ENCODE data around the gene SGCB.

SGCB gene

GRCh38 chr4:52037689-52038102, 403 bp downstream of the SGCB start:
- Histone ChIP-seq H3K9me3 (no peaks in the 10 kb centered on the region), H3K36me3 (no peaks in the 10 kb centered on the region), H3K27ac (no peak overlapping the region), H3K4me1 (ENCODE audit: control insufficient read depth in 1 of 2, insufficient read depth in 1 of 2, low read depth in 1 of 2, low read length in 1 of 2) (no peaks in the 10 kb centered on the region), H3K4me3 (ENCODE audit: low read depth in 1 of 2, low read length in 1 of 2) (no peak overlapping the region), H3K27me3 (peaks cover 90% of the 10 kb centered on the region)
- TF ChIP-seq CTCF (IDR thresholded peaks at IDR 0.05): no peak

GRCh38 chr4:52036886-52037530, 1.1 kb downstream of the SGCB start:
- no peaks in the 10 kb centered on the region for H3K36me3 ChIP-seq
- no peaks in the 10 kb centered on the region for H3K9me3 ChIP-seq
- H3K4me1 ChIP-seq (ENCODE audit: control insufficient read depth in 1 of 2, insufficient read depth in 1 of 2, low read depth in 1 of 2, low read length in 1 of 2): no peaks in the 10 kb centered on the region
- peaks cover 83% of the 10 kb centered on the region for H3K27me3 ChIP-seq
- no peak overlapping the region for H3K4me3 ChIP-seq (ENCODE audit: low read depth in 1 of 2, low read length in 1 of 2)
- no peak for TF ChIP-seq CTCF (IDR thresholded peaks at IDR 0.05)
- no peak overlapping the region for H3K27ac ChIP-seq

GRCh38 chr4:52035190-52035589, 2.9 kb downstream of the SGCB start:
- no peak overlapping the region for H3K4me3 ChIP-seq (ENCODE audit: low read depth in 1 of 2, low read length in 1 of 2)
- no peaks in the 10 kb centered on the region for H3K4me1 ChIP-seq (ENCODE audit: control insufficient read depth in 1 of 2, insufficient read depth in 1 of 2, low read depth in 1 of 2, low read length in 1 of 2)
- no peaks in the 10 kb centered on the region for H3K9me3 ChIP-seq
- H3K27ac ChIP-seq: no peak overlapping the region
- peaks cover 65% of the 10 kb centered on the region for H3K27me3 ChIP-seq
- TF ChIP-seq CTCF (IDR thresholded peaks at IDR 0.05): no peak
- no peaks in the 10 kb centered on the region for H3K36me3 ChIP-seq

GRCh38 chr4:52032005-52032404, 6.1 kb downstream of the SGCB start:
- Histone ChIP-seq H3K4me1 (ENCODE audit: control insufficient read depth in 1 of 2, insufficient read depth in 1 of 2, low read depth in 1 of 2, low read length in 1 of 2) (no peaks in the 10 kb centered on the region), H3K4me3 (ENCODE audit: low read depth in 1 of 2, low read length in 1 of 2) (no peak overlapping the region), H3K27ac (no peak overlapping the region), H3K9me3 (no peaks in the 10 kb centered on the region), H3K27me3 (peaks cover 33% of the 10 kb centered on the region), H3K36me3 (no peaks in the 10 kb centered on the region)
- no peak for TF ChIP-seq CTCF (IDR thresholded peaks at IDR 0.05)

GRCh38 chr4:52028970-52029369, 9.1 kb downstream of the SGCB start:
- H3K27ac ChIP-seq: no peak overlapping the region
- H3K36me3 ChIP-seq: no peaks in the 10 kb centered on the region
- no peak for TF ChIP-seq CTCF (IDR thresholded peaks at IDR 0.05)
- no peak overlapping the region for H3K4me3 ChIP-seq (ENCODE audit: low read depth in 1 of 2, low read length in 1 of 2)
- H3K27me3 ChIP-seq: peaks cover 6% of the 10 kb centered on the region
- no peaks in the 10 kb centered on the region for H3K9me3 ChIP-seq
- H3K4me1 ChIP-seq (ENCODE audit: control insufficient read depth in 1 of 2, insufficient read depth in 1 of 2, low read depth in 1 of 2, low read length in 1 of 2): no peaks in the 10 kb centered on the region
